ENCODE data around the gene SNX5. TPM values are rescaled to one million over a fixed set of nuclear protein-coding genes. Genes with fewer than 3 reads are reported as not detected.

SNX5 gene
- total and polyA plus RNA-seq, 2 of the 13 experiments (the other 11 are each of a cell fraction or from before 2014, with no cell fraction given): 664 to 1,040 TPM

DNA sequence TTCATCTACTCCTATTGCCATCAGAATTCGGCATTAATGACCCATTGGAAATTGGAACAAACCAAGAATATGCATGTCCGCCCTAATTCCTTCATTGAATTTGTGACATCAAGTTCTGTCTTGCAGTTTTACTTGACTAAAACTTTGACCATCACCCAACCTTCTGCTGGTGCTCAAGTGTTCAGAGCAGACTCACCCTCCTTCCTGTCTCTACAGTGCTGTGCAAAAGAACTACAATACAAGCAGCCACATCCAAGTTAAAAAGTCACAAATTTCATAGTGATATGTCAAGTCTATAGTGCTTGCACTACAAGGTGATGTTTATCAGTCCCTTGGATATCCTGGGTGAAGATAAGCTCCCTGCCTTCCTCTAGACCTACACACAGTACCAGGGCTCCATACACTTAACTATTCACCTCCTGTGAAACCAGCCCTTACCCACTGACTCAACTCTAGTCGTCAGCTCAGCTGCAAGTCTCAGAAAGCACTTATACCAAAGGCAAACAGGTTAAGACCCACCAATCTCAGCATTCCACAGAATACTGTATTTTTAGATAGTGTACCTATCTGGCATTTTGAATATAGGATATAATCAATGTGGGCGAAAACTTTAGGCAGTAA, 23.6 kb downstream of the SNX5 start (continued):
- TF ChIP-seq, protein P1, sequence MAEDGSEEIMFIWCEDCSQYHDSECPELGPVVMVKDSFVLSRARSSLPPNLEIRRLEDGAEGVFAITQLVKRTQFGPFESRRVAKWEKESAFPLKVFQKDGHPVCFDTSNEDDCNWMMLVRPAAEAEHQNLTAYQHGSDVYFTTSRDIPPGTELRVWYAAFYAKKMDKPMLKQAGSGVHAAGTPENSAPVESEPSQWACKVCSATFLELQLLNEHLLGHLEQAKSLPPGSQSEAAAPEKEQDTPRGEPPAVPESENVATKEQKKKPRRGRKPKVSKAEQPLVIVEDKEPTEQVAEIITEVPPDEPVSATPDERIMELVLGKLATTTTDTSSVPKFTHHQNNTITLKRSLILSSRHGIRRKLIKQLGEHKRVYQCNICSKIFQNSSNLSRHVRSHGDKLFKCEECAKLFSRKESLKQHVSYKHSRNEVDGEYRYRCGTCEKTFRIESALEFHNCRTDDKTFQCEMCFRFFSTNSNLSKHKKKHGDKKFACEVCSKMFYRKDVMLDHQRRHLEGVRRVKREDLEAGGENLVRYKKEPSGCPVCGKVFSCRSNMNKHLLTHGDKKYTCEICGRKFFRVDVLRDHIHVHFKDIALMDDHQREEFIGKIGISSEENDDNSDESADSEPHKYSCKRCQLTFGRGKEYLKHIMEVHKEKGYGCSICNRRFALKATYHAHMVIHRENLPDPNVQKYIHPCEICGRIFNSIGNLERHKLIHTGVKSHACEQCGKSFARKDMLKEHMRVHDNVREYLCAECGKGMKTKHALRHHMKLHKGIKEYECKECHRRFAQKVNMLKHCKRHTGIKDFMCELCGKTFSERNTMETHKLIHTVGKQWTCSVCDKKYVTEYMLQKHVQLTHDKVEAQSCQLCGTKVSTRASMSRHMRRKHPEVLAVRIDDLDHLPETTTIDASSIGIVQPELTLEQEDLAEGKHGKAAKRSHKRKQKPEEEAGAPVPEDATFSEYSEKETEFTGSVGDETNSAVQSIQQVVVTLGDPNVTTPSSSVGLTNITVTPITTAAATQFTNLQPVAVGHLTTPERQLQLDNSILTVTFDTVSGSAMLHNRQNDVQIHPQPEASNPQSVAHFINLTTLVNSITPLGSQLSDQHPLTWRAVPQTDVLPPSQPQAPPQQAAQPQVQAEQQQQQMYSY (CRISPR knock-in tag; IDR thresholded peaks at IDR 0.05): no peak
- TF ChIP-seq ZNF713 (CRISPR knock-in tag; IDR thresholded peaks at IDR 0.05): no peak
- no peak for TF ChIP-seq JARID2 (CRISPR knock-in tag; IDR thresholded peaks at IDR 0.05; ENCODE audit: insufficient replicate concordance)
- no peak for TF ChIP-seq TOPORS (CRISPR knock-in tag; IDR thresholded peaks at IDR 0.05)
- no peak for TF ChIP-seq AHR (CRISPR knock-in tag; IDR thresholded peaks at IDR 0.05)
- no peak for TF ChIP-seq NFYC (CRISPR knock-in tag; IDR thresholded peaks at IDR 0.05)
- TF ChIP-seq, protein P2, sequence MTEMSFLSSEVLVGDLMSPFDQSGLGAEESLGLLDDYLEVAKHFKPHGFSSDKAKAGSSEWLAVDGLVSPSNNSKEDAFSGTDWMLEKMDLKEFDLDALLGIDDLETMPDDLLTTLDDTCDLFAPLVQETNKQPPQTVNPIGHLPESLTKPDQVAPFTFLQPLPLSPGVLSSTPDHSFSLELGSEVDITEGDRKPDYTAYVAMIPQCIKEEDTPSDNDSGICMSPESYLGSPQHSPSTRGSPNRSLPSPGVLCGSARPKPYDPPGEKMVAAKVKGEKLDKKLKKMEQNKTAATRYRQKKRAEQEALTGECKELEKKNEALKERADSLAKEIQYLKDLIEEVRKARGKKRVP (CRISPR knock-in tag; IDR thresholded peaks at IDR 0.05): no peak
- TF ChIP-seq MED8 (CRISPR knock-in tag; IDR thresholded peaks at IDR 0.05; ENCODE audit: insufficient replicate concordance): no peak
- no peak for TF ChIP-seq ZNF333 (CRISPR knock-in tag; IDR thresholded peaks at IDR 0.05; ENCODE audit: borderline replicate concordance)
- TF ChIP-seq FOXJ3 (CRISPR knock-in tag; IDR thresholded peaks at IDR 0.05; ENCODE audit: borderline replicate concordance): 0 out of 2 replicates have a peak, but pooled peaks have one; percentile 18
- TF ChIP-seq, protein P3, sequence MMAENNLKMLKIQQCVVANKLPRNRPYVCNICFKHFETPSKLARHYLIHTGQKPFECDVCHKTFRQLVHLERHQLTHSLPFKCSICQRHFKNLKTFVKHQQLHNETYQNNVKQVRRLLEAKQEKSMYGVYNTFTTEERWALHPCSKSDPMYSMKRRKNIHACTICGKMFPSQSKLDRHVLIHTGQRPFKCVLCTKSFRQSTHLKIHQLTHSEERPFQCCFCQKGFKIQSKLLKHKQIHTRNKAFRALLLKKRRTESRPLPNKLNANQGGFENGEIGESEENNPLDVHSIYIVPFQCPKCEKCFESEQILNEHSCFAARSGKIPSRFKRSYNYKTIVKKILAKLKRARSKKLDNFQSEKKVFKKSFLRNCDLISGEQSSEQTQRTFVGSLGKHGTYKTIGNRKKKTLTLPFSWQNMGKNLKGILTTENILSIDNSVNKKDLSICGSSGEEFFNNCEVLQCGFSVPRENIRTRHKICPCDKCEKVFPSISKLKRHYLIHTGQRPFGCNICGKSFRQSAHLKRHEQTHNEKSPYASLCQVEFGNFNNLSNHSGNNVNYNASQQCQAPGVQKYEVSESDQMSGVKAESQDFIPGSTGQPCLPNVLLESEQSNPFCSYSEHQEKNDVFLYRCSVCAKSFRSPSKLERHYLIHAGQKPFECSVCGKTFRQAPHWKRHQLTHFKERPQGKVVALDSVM (CRISPR knock-in tag; IDR thresholded peaks at IDR 0.05): no peak
- TF ChIP-seq, protein P4, sequence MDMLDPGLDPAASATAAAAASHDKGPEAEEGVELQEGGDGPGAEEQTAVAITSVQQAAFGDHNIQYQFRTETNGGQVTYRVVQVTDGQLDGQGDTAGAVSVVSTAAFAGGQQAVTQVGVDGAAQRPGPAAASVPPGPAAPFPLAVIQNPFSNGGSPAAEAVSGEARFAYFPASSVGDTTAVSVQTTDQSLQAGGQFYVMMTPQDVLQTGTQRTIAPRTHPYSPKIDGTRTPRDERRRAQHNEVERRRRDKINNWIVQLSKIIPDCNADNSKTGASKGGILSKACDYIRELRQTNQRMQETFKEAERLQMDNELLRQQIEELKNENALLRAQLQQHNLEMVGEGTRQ (IDR thresholded peaks at IDR 0.05; ENCODE audit: low read depth, low read length): no peak
- TF ChIP-seq, protein P4 (CRISPR knock-in tag; IDR thresholded peaks at IDR 0.05; ENCODE audit: borderline replicate concordance): no peak
- TF ChIP-seq ONECUT2 (CRISPR knock-in tag; IDR thresholded peaks at IDR 0.05): no peak
- TF ChIP-seq ZNF816 (CRISPR knock-in tag; IDR thresholded peaks at IDR 0.05; ENCODE audit: borderline replicate concordance): 0 out of 2 replicates have a peak, but pooled peaks have one; percentile 31
- TF ChIP-seq, protein P5, sequence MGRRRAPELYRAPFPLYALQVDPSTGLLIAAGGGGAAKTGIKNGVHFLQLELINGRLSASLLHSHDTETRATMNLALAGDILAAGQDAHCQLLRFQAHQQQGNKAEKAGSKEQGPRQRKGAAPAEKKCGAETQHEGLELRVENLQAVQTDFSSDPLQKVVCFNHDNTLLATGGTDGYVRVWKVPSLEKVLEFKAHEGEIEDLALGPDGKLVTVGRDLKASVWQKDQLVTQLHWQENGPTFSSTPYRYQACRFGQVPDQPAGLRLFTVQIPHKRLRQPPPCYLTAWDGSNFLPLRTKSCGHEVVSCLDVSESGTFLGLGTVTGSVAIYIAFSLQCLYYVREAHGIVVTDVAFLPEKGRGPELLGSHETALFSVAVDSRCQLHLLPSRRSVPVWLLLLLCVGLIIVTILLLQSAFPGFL (CRISPR knock-in tag; IDR thresholded peaks at IDR 0.05): no peak
- TF ChIP-seq, protein P6, sequence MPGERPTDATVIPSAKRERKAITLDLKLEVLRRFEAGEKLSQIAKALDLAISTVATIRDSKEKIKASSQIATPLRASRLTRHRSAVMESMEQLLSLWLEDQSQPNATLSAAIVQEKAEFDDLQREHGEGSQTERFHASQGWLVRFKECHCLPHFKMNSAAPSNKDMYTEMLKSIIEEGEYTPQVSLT (CRISPR knock-in tag; IDR thresholded peaks at IDR 0.05; ENCODE audit: borderline replicate concordance, low read depth): no peak
- no peak for TF ChIP-seq ZNF562 (CRISPR knock-in tag; IDR thresholded peaks at IDR 0.05; ENCODE audit: borderline replicate concordance)
- no peak for TF ChIP-seq RFXAP (CRISPR knock-in tag; IDR thresholded peaks at IDR 0.05; ENCODE audit: borderline replicate concordance)
